Activated CD4-positive, alpha-beta T cell treated with anti-CD3 and anti-CD28 coated beads, Interleukin-10, Interleukin-2, amounts not matched to agents 100 ng/mL and 50 ng/mL, durations not matched to agents 16 hours and 8 hours (primary cell): ENCODE measurements around the gene GLS.
"Not testable (repeated sequence)": the region's sequence is repeated elsewhere in the genome, so short reads cannot be mapped to it uniquely, and the experiment has no call there.

Experiments
- DNase-seq: peaks from one replicate; pipeline ENCODE4 v3.0.0-alpha.2; 2020

The GLS gene

DNA sequence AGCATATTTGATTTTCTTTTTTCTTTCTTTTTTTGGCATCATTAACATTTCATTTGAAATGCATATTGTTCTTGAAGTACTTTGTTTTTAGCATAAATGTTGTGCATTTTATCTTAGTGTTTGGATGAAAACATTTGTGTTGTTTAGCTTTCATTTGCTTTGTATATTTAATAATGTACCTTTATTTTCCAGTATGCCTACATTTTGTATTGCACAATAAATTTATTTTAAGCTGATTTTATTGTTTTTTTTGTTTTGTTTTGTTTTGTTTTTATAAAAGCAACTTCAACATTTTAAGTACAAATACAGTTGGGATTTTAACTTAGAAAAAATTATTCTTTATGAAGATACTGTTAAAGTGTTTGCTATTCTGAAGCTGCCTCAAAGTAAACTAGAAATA, 54.4 kb downstream of the GLS start:
- no peak for DNase-seq

DNA sequence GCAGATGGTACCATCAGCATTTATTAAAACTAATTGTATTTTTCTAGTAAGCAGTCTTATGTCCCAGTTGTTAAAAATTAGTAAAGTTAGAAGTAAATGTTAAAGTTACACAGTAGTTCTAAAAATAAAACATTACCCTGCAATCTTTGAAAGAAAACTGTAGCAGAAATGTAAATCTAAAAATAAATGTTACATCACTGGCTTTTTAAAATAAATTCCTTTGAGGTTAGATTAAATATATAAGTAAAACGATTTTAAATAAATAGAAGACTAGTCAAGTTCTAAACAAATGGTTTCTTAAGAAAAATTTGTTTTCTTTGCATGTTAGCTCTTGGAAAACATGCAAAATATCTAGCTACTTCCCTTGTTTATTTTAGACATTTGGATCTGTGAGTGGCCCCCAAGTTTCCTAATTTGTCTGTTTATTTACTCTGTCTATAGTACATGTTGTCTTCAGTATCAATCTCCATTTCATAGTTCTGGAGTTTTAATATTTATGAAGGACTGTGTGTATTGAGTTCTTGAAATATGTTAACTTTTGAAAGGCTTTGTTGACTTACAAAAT, 58.2 kb downstream of the GLS start:
- DNase-seq: no peak

DNA sequence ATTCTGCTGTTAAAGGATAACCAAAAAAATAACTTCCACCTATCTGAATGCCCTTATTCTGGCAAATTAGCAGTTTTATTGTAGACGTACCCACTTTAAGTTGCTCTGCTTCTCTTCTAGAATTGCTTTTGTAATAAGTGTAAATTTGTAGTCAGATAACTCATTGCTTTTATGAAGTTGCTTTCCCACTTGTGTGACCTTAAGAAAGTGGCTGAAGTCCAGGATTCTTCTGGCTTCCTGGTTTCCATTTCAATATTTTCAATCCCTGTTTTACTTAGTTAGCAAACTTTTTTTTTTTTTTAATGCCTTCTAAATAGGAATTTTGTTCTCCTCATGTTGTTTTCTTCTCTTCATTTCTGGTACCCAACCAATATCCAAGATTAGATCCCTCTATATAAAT, 59.8 kb downstream of the GLS start:
- no peak for DNase-seq

DNA sequence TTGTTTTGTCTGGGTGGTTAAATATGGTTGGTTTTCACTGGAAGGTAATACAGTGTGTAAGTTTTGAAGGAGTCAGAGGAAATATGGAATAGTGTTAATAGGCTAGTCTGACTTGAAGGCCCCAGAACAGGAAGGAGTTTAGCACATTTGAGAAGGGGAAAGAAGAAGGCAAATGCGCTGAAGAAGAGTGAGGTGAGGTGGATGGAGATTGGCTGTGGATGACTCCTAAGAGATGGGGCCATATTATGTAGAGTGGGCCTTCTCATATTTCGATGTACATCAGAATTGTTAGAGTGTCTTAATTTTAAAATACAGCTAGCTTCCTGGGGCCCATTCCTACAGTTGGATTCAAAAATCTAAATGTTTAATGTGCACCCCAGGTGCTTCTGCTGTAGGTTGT, 61.0 kb downstream of the GLS start:
- no peak for DNase-seq

DNA sequence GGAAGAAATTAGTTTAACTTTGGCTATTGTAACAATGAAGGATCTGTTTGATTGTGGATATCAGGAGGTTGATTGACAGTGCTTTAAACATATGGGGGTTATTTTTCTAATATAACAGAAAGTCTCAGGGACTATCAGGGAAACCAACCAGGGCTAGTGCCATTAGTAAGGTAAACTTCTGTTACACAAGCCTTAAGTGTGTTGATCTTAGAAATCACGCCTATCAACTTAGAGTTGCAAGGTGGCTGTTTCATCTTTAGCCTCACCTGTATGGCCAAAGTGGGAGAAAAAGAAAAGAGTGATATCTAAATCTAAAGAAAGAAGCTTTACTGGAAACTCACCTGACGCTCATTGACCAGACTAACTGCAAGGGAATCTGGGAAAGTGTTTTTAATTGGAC, 62.1 kb downstream of the GLS start:
- DNase-seq: no peak

DNA sequence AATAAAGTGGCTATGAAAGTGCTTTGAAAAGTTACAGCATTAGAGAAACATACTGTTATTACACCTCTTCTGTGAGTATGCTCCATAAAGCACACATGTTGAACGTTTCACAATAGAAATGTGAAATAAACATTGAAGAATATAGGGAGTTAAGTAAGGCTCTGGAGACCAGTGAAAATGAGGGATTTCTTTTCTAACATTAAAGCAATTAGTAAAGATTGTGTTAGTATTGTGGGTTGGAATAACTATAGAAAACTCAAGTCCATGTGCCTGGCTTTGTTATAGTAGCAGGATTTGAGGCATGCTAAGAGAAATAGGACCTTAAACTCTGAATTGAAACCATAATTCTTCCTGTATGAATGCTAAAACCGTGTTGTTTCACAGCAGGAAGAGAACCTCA, 63.1 kb downstream of the GLS start:
- no peak for DNase-seq

DNA sequence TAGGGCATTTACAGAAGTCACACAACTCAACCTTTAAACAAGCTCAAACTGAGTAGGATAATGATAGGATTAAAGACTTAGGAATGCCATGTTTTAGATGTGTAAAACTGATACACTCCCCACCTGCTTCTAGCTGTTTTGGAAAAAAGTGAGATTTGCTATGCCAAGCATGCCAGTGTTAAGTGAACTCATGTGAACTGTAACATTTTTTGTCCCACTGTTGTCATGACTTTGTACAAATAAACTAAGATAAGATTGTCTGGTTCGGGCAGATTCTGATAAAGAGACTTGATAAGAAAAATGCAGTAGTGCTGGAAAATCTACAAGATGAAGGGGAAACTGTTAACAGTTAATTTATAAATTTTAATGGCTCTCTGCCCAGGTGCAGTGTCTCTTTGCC, 66.5 kb downstream of the GLS start:
- DNase-seq: no peak

DNA sequence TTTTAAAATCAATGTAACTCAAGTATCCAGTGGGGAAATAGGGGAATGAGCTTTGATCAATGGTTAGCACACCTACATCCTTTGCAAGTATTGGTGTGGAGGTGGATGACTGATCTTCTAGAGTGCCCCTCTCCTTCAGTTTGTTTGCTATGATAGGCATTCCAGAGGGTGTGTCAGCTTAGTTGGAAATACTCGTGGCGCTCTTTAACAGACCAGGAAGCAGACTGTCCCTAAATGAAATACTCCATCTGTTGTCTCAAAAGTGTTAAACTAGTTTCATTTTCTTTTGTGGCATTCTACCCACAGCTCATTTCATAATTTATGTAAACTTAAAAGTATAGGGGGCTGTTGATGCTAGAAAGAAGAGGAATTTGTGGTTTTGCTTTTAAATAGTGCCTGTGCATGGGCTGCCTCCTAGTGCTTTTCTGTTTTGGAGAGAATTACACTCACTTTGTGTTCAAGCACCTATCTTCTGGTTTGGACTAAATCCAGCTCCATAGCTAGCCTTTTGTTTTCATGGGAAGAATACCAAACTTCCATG, 67.2 kb downstream of the GLS start:
- DNase-seq: peak; percentile 30

DNA sequence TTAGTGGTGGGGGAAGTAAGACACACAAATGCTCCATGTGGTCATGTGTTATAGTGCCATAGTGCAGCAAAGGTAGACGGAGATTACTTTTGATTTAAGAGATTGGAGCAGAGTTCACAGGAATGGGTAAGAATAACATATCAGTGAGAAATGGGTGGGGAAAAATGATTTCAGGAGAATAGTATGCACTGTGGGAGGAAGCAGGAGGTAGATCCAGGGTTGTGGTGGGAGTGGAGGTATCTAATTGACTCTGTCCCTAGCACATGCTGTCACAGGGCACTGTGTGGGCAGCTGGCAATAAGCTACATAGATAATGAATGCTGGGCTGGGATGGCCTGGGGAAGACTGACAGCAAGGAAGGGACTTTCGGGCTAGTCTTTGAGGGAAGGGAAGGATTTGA, 68.0 kb downstream of the GLS start:
- DNase-seq: no peak

DNA sequence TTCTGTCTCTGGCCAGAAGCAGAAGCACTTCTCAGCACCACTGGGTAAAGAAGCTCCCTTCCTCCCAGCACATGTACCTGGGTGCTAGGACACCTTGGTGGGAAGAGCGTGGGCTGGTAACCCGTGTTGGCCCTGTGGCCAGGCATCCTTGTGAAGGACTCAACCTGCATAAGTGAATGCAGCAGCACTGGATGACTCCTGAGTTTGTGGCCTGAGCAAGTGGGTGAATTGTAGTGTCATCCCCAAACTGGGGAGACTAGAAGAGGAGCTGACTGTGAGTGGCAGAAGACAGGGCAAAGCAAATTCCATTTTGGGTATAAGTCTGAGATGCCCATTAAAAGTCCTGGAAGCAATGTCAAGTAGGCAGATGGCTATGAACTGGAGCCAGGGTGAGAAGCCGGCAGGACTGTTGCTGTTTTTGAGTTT, 70.0 kb downstream of the GLS start:
- DNase-seq: no peak

DNA sequence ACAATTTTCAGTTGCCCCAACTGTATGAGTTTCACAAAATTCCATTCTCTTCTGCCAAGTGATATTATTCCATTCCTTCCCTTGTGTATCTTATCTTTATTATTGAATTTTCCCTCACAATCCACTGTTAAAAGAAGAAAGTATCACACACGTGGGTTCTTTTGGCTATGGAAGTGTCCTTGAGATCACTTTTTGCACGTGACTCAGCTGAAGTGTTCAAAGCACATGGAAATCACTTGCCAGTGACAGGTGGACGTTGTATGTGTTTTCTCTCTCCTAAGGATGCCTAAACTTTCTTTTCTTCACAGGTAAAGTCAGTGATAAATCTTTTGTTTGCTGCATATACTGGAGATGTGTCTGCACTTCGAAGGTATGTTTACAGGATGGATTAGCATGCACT, 72.6 kb downstream of the GLS start:
- DNase-seq: no peak

DNA sequence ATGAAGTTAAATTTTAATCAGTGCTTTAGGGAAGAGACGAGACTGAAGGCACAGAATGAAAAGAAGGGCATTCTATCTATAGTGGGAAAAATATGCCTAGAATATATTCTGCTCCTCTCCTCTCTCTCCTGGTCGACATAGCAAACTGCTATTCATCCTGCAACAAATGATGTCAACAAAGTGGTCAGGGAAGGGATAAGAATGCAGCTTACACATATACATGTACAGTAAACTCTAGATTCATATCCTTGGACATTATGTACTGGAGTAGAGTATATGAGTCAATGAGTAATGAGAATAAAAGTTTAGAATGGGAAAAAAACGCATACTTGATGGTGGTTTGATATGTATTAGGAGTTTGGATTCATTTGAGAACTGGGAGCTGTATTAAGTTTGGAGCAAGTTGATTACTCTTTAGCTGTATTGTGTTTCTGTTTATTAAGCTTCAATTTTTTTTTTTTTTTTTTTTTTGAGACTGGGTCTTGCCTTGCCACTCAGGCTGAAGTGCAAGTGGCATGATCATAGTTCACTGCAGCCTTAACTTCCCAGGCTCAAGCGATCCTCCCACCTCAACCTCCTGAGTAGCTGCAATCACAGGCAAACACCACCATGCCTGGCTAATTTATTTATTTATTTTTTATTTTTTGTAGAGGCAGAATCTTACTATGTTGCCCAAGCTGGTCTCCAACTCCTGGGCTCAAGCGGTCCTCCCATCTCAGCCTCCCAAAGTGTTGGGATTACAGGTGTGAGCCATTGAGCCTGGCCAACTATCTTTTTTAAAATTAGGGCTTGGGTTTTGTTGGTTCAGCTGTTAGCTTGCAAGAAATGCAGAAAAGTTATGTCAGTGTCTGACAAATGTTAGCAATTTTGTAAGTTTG, 79.5 kb downstream of the GLS start:
- no peak for DNase-seq

DNA sequence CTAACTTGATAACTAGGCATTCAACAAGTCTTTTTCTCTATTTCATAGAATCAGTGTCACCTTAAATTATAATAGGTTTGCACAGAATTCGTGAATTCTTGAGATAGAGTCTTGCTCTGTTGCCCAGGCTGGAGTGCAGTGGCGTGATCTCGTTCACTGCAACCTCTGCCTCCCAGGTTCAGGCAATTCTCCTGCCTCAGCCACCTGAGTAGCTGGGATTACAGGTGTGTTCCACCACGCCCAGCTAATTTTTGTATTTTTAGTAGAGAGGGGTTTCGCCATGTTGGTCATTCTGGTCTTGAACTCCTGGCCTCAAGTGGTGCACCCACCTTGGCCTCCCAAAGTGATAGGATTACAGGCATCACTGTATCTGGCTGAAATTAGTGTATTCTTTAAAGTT, 80.5 kb downstream of the GLS start:
- DNase-seq: not testable (repeated sequence)

DNA sequence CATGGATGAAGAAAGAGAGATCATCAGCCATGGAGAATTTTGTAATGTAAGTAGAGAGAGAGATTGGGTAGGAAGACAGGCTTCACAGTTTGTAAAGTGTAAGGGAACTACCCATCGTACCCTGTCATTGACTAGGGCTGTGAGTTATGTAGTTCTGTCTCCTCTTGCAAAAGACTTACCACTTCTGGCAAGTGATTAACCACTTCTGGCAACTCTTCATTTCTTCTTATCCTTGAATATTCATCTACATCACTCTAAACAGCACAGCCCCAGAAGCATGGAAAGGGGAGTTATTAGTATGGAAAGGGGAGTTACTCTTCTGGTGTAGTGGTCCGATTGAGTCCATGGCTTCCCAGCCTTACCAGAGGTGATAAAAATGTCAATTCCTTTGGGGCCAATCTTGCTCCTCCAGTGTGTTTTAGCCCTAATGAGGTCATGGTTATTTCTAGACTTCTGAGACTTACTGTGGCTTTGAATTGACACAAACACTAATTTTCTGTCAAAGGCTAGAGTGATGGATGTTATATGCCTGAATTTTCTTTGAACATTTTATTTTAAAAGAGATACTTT, 81.4 kb downstream of the GLS start:
- DNase-seq: no peak

DNA sequence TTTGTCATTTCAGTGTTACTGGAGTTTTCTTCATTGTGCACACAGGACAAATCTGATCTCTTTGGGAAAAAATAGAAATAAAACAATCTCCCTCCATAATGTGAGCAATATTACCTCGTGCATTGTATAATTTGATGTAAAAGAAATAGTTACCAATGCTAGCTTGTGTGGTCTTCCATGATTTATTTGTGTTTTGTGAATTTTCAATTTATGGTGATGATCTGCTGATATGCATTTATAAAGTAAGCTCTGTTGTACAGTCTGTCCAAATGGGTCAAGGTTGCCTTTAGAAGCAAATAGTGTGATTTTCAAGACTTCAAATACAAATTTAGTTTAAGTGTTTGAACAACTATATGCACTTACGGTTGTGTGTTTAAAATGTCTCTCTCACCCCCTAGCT, 82.5 kb downstream of the GLS start:
- no peak for DNase-seq

DNA sequence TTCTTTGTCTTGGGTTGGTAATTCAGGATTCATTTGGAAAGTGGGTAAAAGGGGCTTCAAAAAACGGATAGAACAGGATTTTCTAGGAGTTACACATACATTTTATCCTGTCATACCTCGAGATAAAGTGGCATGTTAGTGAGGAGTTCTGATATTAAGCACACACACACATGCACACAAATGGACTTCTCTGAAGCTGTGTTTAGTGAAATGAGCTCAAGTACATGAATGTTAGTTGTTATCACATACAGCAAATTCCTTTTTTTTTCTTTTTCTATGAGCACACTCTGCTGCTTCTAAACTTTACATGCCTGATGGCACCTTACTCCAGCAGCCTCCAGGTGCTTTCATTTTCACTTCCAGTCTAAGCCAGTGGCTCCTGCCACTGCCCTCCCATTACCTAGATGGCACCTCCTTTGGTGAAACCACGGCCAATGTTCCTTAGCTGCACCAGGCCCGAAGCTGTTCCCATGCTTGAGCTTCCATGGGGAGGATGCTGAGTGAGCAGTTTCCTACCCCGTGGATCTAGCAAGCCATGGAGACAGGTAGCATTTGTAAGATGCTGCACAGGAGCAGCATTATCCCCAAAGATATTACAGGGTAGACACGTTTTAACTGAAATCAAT, 83.7 kb downstream of the GLS start:
- no peak for DNase-seq

DNA sequence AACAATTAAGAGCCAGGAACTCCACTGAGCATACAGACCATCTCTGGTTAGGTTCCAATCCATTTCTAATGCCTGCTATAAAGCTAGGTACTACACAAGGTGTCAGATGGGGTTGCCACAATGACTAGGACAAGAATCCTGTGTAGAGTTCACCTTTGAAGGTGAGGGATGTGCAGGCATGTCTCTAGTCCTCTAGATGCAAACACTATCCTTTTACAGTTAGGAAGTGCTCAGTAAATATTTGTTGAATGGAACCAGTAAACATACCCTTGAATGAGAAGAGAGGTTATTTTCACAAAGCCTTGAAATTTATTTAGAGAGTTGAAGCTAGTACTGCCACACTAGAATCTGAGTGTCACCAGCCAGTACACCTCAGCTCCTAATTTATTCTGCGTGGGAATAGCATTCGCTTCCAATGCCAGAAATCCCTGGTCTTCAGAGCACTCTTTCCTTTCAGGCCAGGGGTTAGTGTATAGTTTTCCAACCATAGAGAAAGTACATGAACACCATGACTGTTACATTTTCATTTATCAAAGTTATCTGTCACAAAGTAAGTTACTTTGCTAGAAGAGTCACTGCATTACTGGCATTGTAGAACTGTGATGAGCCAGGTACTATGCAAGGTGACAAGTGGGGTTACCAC, 85.1 kb downstream of the GLS start:
- no peak for DNase-seq

DNA sequence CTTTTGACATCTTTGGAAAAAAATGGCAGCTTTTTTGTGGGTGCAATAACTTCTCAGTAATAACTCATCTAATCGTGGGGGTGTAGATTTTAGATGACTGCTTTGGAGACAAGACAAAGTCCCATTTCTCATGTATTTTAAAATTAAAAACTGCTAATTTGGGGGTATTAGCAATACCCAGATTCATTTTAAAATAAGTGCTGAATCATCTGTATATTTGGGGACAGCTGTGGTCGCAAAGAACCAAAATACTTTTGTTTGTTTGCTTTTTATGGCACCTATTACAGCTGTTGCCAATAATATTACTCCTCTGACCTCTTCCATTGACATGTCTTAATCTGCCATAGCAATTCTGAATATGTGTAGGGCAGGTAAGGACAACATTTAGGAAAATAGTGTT, 87.9 kb downstream of the GLS start:
- no peak for DNase-seq

DNA sequence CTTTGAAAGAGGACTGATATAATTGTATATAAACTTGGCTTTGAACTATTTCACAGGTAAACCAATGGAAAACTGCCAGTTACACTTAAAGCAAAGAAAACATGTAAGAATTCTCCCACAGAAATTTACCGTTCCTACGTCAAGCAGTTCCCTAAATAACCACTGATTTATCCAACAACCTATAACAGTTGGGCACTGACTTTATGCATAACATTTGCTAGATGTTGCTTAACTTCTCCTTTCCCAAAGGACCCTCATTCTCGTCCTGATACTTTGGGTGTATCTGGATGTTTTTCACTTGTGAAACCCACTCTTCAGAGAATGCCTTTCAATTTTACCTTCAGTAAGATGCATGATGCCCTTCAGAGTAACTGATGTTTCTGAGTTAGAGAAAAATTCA, 89.5 kb downstream of the GLS start:
- no peak for DNase-seq

DNA sequence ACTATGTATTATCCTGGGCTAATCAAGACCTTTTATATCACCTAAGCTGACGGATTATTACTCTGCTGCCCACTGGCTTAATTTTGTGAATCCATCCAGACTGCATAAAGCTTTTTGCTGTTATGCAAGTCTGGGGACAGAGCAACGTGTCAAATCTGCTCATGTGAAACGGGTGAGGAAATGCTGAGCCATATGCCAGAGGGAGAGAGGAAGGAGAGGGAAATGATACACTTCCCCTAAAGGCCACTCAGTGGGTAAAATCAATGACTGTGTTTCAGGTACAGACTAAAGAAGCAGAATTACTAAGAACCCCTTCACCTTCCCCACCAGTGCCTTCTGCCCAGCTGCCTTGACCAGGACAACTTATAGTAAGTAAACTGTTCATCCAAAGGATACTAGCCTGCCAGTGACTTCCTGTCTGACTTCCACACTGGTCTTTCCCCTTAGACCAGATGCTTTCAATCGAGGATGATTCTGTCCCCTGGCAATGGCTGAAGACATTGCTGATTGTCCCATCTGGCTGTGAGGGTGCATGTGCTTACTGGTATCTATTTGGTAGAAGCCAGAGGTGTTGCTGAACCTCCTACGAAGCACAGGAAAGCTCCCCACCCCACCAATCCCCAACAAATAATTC, 90.4 kb downstream of the GLS start:
- no peak for DNase-seq

DNA sequence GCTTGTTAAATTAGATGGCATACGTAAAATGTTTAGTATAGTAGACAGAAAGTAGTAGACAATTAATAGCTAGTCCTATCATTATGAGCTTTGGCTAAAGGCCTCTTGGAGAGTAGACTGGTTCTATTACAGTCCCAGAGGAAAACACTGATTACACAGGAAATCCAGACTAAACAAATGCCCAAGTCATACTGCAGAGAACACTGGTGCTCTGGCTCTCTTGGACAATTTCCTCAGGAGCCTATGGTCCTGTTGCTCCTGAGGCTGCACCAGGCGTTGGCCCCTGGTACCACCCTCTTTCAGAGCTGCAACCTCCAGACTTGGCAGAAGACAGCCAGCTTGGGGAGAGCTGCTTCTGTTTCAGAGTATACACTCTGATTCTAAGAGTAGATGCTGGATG, 91.6 kb downstream of the GLS start:
- DNase-seq: no peak

DNA sequence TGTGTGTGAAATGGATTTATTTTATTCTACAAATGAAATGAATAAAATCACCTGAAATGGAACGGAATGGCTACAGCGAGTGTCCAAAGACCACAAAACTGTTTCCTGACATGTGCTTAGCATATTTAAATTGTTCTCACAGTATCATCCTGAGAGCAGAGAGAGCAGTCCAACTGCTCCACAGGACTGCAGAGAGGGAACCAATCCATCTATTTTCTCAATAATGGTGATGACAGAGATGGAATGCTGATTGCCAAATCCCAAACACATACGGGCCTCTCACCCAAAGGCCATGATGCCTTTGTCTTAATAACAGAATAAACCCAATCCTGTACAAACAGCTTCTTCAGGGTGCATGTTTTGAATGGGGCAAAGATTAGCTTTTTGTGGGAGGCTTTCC, 92.2 kb downstream of the GLS start:
- no peak for DNase-seq

DNA sequence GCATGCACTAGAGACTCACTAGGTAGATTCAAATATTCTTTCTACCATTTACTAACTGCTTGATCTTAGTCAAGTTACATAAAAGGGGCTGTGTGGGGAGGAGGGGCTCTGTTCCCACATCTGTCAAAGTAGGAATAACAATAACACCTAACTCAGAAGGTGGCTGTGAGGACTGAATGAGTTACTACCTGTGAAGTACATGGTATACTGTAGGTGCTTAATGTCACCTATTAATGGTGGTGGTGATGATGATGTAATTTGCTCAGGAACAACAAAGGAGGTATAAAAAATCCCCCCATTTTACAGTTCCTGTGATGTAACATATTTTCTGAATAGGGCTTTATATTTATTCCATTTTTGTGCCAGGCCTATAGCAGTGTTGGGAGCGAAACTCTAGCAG, 92.6 kb downstream of the GLS start:
- DNase-seq: no peak
